Heart right ventricle (tissue), 16 donors: ENCODE measurements around the gene HINT3. TPM values are rescaled to one million over a fixed set of nuclear protein-coding genes. Genes with fewer than 3 reads are reported as not detected.

Experiments used
- ATAC-seq, 8 donors: fragments of 200-7000 bp; cut with Tn5 transposase; one replicate each; pipeline ENCODE4 v1.9.1; 2020; ENCODE audit warnings: mild to moderate bottlenecking in 8 of 8, moderate library complexity in 8 of 8, moderate number of reproducible peaks in 1 of 8
- DNase-seq, 2 donors: peaks; one replicate each; pipeline ENCODE4 v3.0.0-alpha.2; 2020
- H3K27ac ChIP-seq, 10 donors: fragments of 200-600 bp; sonication (generic) in 2 of 10; one replicate each; pipeline versions ENCODE4 v1.5.0 to v1.8.0; 2020 to 2022; ENCODE audit warnings: mild to moderate bottlenecking in 3 of 10
- H3K27me3 ChIP-seq, 7 donors: fragments of 200-600 bp; one replicate each; pipeline ENCODE4 v1.8.0; 2021 to 2022; ENCODE audit warnings: mild to moderate bottlenecking in 2 of 7
- H3K36me3 ChIP-seq, 9 donors: fragments of 200-600 bp; sonication (generic) in 1 of 9; one replicate each; pipeline versions ENCODE4 v1.5.0 to v1.8.0; 2020 to 2022; ENCODE audit warnings: mild to moderate bottlenecking in 2 of 9
- H3K4me1 ChIP-seq, 9 donors: fragments of 200-600 bp; sonication (generic) in 1 of 9; one replicate each; pipeline versions ENCODE4 v1.5.0 to v1.8.0; 2020 to 2022; ENCODE audit warnings: mild to moderate bottlenecking in 4 of 9
- H3K4me3 ChIP-seq, 10 donors: fragments of 200-600 bp; sonication (generic) in 2 of 10; one replicate each; pipeline versions ENCODE4 v1.5.0 to v1.8.0; 2020 to 2022; ENCODE audit warnings: mild to moderate bottlenecking in 7 of 10, moderate library complexity in 2 of 10
- H3K9me3 ChIP-seq, 11 donors: fragments of 200-600 bp in 10 of 11; sonication (generic) in 2 of 11; one replicate each; pipeline versions ENCODE4 v1.5.0 to v1.8.0; 2013 to 2022; ENCODE audit warnings: mild to moderate bottlenecking in 2 of 11, control low read depth in 1 of 11, moderate library complexity in 1 of 11
- CTCF ChIP-seq, 9 donors: fragments of 200-600 bp; sonication (generic) in 2 of 9; IDR thresholded peaks; one replicate each; pipeline versions ENCODE4 v1.5.0 to v1.8.0; 2021 to 2022; ENCODE audit warnings: antibody characterized with exemption in 9 of 9, mild to moderate bottlenecking in 5 of 9, moderate library complexity in 1 of 9
- WGBS, 2 donors: extraction: QIAGEN DNeasy Blood & Tissue Kit; methylation state at CpG; one replicate each; pipeline ENCODE4 v1.1.7; 2013; ENCODE audit warnings: inconsistent platforms in 1 of 2; 5-methylcytosine and 5-hydroxymethylcytosine counted together
- intact Hi-C, 10 donors: fragments of 100-400 bp; cut with DNase I; formaldehyde crosslinking; loops; one replicate each; pipeline versions ENCODE4 v1.11.1 to v1.14.2; 2022
- polyA plus RNA-seq, 2 donors: library from polyadenylated mRNA; stranded (reverse); fragments of 200-250 nt; gene quantifications; one replicate each; pipeline ENCODE4 v1.2.3, GENCODE V29; 2013
- total RNA-seq, 10 donors: library from RNA; stranded (reverse); fragmentation: NEBNext Ultra II Directional in 3 of 10; extraction: Animal tissue kit (Norgen Biotek cat#: 25700) in 3 of 10; gene quantifications; one replicate each; pipeline versions ENCODE4 v1.2.1 to v1.2.4, GENCODE V29; 2021 to 2023
- donor health status: Arrhythmogenic right ventricular cardiomyopathy.
- donor health status: ischemic (EF 13 %, LVEDD 7.1; RV severe dilation, severe dysfunction).
- donor health status: healthy with polysubstance abuse.
- donor health status: DM: no; HTN: yes; CAD: no.
- donor health status: DM: no; HTN: no; CAD: no.
- donor health status: ischemic (EF 25% LVEDD 6.9; RV normal size, moderate dysfunction).
- donor health status: ischemic (EF 25% LVEDD 5.7; RV mildly dilated, moderate dysfunction).
- donor health status: healthy.
- donor health status: DM: yes; HTN: yes; CAD: no.
- donor health status: Ischemic cardiomyopathy.
- donor health status: ischemic (EF 35%, LVEDD 5.7; RV mildly dilated, moderate dysfunction).
- donor health status: nonischemic (EF 11% LVEDD 7.7; RV severe dilation, severe dysfunction).
- donor health status: DM: yes; HTN: yes; CAD: no.
- donor health status: PGD.
- donor health status: ischemic (EF 29% LVEDD 5.4; RV normal size, mild dysfunction).
- donor health status: nonischemic (EF 23%, LVEDD 6.1; RV moderate dilation, normal function).

Gene HINT3
- total and polyA plus RNA-seq, 12 donors, result 6.2 to 41.6 (median 33.6) TPM

DNA sequence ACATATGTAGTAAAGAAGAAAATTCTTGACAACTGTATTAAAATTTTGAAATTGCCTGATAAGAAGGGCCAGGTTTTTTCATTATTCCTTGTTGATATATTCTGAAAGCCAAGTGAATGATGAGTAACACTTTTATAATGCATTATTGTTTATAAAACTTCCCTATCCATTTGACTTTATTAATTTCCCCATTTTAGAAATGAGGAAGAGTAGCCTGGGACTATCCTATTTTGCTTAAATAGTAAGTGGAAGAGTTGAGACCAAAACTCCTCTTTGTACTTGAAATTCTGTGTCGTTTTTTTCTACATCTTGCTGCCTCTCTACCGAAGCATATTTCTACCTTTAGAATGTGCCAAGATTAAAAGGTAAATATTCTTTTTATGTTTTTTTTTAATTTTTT, 69.4 kb downstream of the HINT3 start:
- ATAC-seq (no peak), DNase-seq (no peak)
- 93 to 96% methylated on average over 2 of the region's 2 CpGs for WGBS, 2 donors
- intact Hi-C loops, result no loop called here
- Histone ChIP-seq H3K9me3 (no peaks in the 10 kb centered on the region), H3K4me3 (no peak overlapping the region), H3K4me1 (peaks cover 0 to 3% (median 0%) of the 10 kb centered on the region in 9 donors), H3K27me3 (no peaks in the 10 kb centered on the region), H3K36me3 (peaks cover 0 to 82% (median 20%) of the 10 kb centered on the region in 9 donors), H3K27ac (no peak overlapping the region)
- TF ChIP-seq CTCF (IDR thresholded peaks at IDR 0.05), result no peak

- intact Hi-C loops, result no loop called here
- ATAC-seq, result no peak
- peaks cover 0 to 73% (median 11%) of the 10 kb centered on the region in 9 donors for H3K36me3 ChIP-seq
- no peaks in the 10 kb centered on the region for H3K27me3 ChIP-seq
- H3K4me1 ChIP-seq, result peaks cover 0 to 3% (median 0%) of the 10 kb centered on the region in 9 donors
- no peak overlapping the region for H3K4me3 ChIP-seq
- no peaks in the 10 kb centered on the region for H3K9me3 ChIP-seq
- H3K27ac ChIP-seq, result no peak overlapping the region
- TF ChIP-seq CTCF (IDR thresholded peaks at IDR 0.05), result no peak
- no peak for DNase-seq
These were observed 71.0 kb downstream of the HINT3 start for GRCh38 chr6:126027601-126028000.

Other genes with a start within 250 kb of the HINT3 start
- 10 to 100 TPM; 12.4 to 75.1 (median 36.2) TPM for gene HEY2, start 207.1 kb upstream of the HINT3 start, total RNA-seq
- 10 to 100 TPM; 14.1 to 28.6 TPM for gene HEY2, start 207.1 kb upstream of the HINT3 start, polyA plus RNA-seq
- gene NCOA7, start 165.8 kb upstream of the HINT3 start, total RNA-seq, result 10 to 100 TPM in 7 of 10 donors, 1 to 10 TPM in 3; 6.2 to 21.3 (median 11.1) TPM
- 10 to 100 TPM in 1 of 2 donors, 1 to 10 TPM in 1; 4.2 to 10.2 TPM for gene NCOA7, start 165.8 kb upstream of the HINT3 start, polyA plus RNA-seq
- 10 to 100 TPM in 9 of 10 donors, 1 to 10 TPM in 1; 9.8 to 15.8 (median 11.0) TPM for gene TRMT11, start 29.8 kb downstream of the HINT3 start, total RNA-seq
- gene TRMT11, start 29.8 kb downstream of the HINT3 start, polyA plus RNA-seq, result 10 to 100 TPM in 1 of 2 donors, 1 to 10 TPM in 1; 7.2 to 13.2 TPM